ENCODE data around the gene ATRNL1. TPM values are rescaled to one million over a fixed set of nuclear protein-coding genes. Genes with fewer than 3 reads are reported as not detected.

Gene ATRNL1
- total RNA-seq, 4 donors from 2014 or later = 0.44 to 1.4 (median 1.1) TPM

GRCh38 chr10:115909962-115910731 is 817.0 kb downstream of the ATRNL1 start:
- no peaks in the 10 kb centered on the region for H3K27me3 ChIP-seq
- no peak for DNase-seq (ENCODE audit: low spot score in 2 of 2)
- no peaks in the 10 kb centered on the region for H3K9me3 ChIP-seq
- H3K4me3 ChIP-seq = no peak overlapping the region
- WGBS = 69% methylated on average over 4 of the region's 4 CpGs
- no peaks in the 10 kb centered on the region for H3K4me1 ChIP-seq
- TF ChIP-seq POLR2A (IDR thresholded peaks at IDR 0.05) = no peak
- no peak for TF ChIP-seq POLR2AphosphoS5 (IDR thresholded peaks at IDR 0.05)
- TF ChIP-seq EP300 (IDR thresholded peaks at IDR 0.05) = no peak
- TF ChIP-seq CTCF (IDR thresholded peaks at IDR 0.05) = no peak
- no peak overlapping the region for H3K27ac ChIP-seq
- no peaks in the 10 kb centered on the region for H3K36me3 ChIP-seq

DNA sequence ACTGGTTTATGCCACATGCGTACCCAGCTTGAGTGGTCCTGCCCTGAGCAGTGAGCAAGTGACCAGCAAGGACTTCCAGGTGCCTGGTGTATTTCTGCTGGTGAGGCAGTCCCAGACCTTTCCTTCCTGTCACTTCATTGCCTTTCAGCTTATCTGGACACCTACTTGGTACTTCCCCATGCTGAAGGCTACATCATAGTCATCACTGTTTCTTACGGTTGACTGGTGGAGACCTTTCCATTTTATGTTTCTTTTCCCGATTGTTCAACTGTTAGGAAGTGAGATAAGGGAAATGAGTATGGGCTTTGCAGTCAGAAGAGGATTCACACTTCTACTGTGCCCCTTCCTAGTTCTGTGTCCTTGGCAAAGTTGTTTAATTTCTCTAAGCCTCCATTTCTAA is 821.3 kb downstream of the ATRNL1 start:
- no peak overlapping the region for H3K4me3 ChIP-seq
- 94% methylated on average over 3 of the region's 3 CpGs for WGBS
- DNase-seq (ENCODE audit: low spot score in 2 of 2) = no peak
- no peak overlapping the region for H3K27ac ChIP-seq
- H3K4me1 ChIP-seq = no peaks in the 10 kb centered on the region
- H3K27me3 ChIP-seq = no peaks in the 10 kb centered on the region
- H3K9me3 ChIP-seq = no peaks in the 10 kb centered on the region
- no peaks in the 10 kb centered on the region for H3K36me3 ChIP-seq
- TF ChIP-seq CTCF (IDR thresholded peaks at IDR 0.05) = no peak

DNA sequence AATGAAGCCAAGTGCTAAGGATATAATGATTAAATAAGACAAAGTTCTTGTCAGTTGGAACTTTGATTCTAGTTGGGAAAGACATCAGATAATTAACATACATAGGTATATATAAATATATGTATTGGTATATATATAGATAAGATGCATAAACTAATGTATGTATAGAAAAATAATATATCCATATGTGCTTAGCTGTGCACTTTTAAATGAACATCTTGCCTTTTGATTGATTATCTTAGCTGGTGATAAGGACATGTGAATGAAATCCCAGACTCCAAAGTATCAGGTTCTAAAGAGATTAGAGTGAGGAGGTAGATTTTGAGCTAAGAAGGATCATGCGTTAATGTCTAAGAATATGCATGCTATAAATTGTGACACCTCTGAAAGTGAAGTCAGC is 822.3 kb downstream of the ATRNL1 start:
- 92% methylated on average over 1 of the region's 1 CpG for WGBS
- Histone ChIP-seq H3K9me3 (no peaks in the 10 kb centered on the region), H3K27ac (no peak overlapping the region), H3K4me1 (no peaks in the 10 kb centered on the region), H3K4me3 (no peak overlapping the region), H3K36me3 (no peaks in the 10 kb centered on the region), H3K27me3 (no peaks in the 10 kb centered on the region)
- TF ChIP-seq CTCF (IDR thresholded peaks at IDR 0.05) (no peak), EP300 (IDR thresholded peaks at IDR 0.05) (no peak), POLR2A (IDR thresholded peaks at IDR 0.05) (no peak), POLR2AphosphoS5 (IDR thresholded peaks at IDR 0.05) (no peak)
- no peak for DNase-seq (ENCODE audit: low spot score in 2 of 2)

GRCh38 chr10:115918812-115919211 is 825.6 kb downstream of the ATRNL1 start:
- H3K4me1 ChIP-seq = no peaks in the 10 kb centered on the region
- H3K36me3 ChIP-seq = no peaks in the 10 kb centered on the region
- TF ChIP-seq CTCF (IDR thresholded peaks at IDR 0.05) = no peak
- no peak for TF ChIP-seq POLR2AphosphoS5 (IDR thresholded peaks at IDR 0.05)
- TF ChIP-seq EP300 (IDR thresholded peaks at IDR 0.05) = no peak
- TF ChIP-seq POLR2A (IDR thresholded peaks at IDR 0.05) = no peak
- no peak for DNase-seq (ENCODE audit: low spot score in 2 of 2)
- no peak overlapping the region for H3K4me3 ChIP-seq
- 91% methylated on average over 2 of the region's 2 CpGs for WGBS
- H3K9me3 ChIP-seq = no peaks in the 10 kb centered on the region
- no peaks in the 10 kb centered on the region for H3K27me3 ChIP-seq
- H3K27ac ChIP-seq = no peak overlapping the region

GRCh38 chr10:115921795-115922194 is 828.6 kb downstream of the ATRNL1 start:
- Histone ChIP-seq H3K36me3 (no peaks in the 10 kb centered on the region), H3K4me1 (no peaks in the 10 kb centered on the region), H3K9me3 (no peaks in the 10 kb centered on the region), H3K27ac (no peak overlapping the region), H3K4me3 (no peak overlapping the region), H3K27me3 (no peaks in the 10 kb centered on the region)
- TF ChIP-seq EP300 (IDR thresholded peaks at IDR 0.05) = no peak
- TF ChIP-seq POLR2A (IDR thresholded peaks at IDR 0.05) = no peak
- TF ChIP-seq POLR2AphosphoS5 (IDR thresholded peaks at IDR 0.05) = no peak
- TF ChIP-seq CTCF (IDR thresholded peaks at IDR 0.05) = no peak
- 92% methylated on average over 4 of the region's 4 CpGs for WGBS
- DNase-seq (ENCODE audit: low spot score in 2 of 2) = no peak

Measured in suprapubic skin (tissue), 4 donors.